RPMI7951 (cell line): ENCODE measurements around the gene SOX2. TPM values are rescaled to one million over a fixed set of nuclear protein-coding genes. Genes with fewer than 3 reads are reported as not detected.
A peak's percentile ranks its signal among the peaks of the same experiment; 100 is the strongest.

ENCODE experiments used
- DNase-seq: peaks from one replicate; pipeline ENCODE4 v3.0.0-alpha.2; 2012; ENCODE audit warnings: low read depth
- total RNA-seq: library from RNA; depleted of rRNA; stranded (reverse); fragments of >200 nt; shearing (Covaris generic); gene quantifications from 2 replicates; pipeline ENCODE4 v1.2.3, GENCODE V29; 2014

Gene SOX2
- total RNA-seq, 1 experiment from 2014 or later, result 0.96 TPM

- no peak for DNase-seq
Observed at GRCh38 chr3:181722766-181723425, 11.2 kb downstream of the SOX2 start.

- DNase-seq, result no peak
Observed at GRCh38 chr3:181723625-181724191, 12.0 kb downstream of the SOX2 start.

DNA sequence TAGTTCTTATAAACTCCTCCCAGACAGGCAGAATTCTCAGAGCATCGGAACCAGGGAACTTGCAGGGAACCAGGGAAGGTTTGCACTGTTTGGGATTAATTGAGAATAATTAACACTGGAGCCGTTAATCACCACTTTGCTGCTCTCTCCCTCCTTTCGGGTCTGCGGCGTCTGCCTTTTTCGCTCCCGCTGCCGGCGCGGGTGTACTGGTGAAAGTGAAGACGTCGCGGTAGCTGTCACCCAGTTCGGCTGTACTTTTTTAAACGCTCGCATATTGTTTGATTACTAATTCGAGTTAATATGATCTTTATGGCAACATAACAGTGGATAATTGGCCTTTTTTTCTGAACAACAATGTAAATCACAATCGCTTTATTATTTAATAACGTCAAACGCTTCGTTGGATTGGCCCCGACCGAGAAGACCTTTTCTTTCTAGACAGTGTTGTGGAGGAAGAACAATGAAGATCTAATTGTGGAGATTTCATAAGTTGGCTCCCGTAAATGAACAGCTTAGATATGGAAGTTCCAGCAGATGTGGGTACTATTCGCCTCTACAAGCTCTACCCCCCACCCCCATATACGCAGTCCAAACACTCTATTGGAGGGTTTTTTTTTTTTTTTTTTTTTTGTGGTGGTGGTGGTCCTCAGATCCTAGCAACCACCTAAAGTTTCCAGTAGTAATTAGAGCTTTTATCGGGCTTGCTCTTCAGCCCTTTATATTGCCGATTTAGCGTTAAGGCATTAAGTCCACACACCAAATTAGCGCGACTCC, 12.7 kb downstream of the SOX2 start:
- DNase-seq, result no peak

DNA sequence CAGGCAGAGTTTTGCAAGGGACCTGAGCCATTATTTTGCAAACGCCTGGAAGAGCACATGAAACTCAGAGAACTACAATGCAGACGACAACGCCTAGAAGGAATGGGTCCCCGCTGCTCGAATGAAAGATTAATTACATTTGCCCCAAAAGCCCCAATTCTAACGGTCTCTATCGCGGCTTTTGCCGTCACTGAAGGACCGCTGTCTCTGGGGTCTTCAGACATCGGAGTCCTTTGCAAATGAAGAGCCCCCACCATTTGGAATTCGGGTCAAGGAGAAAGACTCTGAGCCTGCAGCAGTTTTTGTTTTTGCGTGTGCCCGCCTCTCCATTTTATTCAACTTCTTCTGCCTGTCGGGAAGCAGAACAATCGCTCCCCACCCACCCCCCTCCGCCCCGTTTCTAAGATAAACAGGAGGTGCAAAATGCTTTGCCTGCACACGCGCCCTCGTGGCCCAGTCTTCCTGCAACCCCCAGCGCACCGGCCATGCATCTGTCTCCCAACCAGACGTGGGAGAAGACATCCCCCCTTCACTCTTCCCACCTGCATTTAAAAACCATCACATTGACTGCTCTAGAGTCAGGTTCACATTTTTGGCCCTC, 13.5 kb downstream of the SOX2 start:
- DNase-seq, result no peak

GRCh38 chr3:181725830-181726229, 14.1 kb downstream of the SOX2 start:
- DNase-seq, result no peak

GRCh38 chr3:181726351-181727330, 14.9 kb downstream of the SOX2 start:
- DNase-seq, result no peak

DNA sequence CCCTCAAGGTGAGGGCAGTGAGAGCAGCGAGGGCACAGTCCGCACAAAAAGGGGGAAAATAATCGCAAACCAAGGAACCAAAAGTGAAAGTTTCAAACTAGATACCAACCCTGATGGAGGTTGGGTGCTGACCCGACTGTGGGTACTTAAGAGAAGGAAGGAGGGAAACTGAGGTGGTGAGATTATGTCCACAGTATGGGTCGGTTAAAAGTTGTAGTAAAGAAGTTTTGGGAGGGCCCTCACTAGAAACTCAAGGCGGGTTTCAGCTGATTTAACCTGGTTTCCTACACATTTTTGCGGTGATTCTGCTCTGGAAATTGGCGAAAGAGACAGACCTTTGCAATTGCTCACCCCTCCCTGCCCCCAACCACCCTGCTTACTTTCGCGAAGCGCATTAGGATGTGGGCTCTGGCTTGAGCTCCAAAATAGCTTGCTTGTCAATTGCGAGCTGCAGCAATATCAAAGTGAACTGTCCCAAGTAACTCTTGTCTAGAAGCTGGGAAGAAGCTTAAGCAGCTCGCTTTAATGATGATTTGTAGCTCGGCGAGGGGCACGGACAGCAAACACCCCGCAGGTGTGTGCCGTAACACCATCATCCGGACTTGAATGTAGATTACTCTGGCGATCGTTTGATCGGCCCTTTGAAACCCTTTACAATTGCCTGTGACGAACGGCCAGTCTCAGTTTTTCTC, 15.8 kb downstream of the SOX2 start:
- DNase-seq, result no peak

GRCh38 chr3:181728470-181729340, 17.0 kb downstream of the SOX2 start:
- no peak for DNase-seq

GRCh38 chr3:181729341-181729869, 17.7 kb downstream of the SOX2 start:
- no peak for DNase-seq

- no peak for DNase-seq
Observed at GRCh38 chr3:181730316-181730715, 18.6 kb downstream of the SOX2 start.

- no peak for DNase-seq
Observed at GRCh38 chr3:181730934-181731333, 19.2 kb downstream of the SOX2 start.

DNA sequence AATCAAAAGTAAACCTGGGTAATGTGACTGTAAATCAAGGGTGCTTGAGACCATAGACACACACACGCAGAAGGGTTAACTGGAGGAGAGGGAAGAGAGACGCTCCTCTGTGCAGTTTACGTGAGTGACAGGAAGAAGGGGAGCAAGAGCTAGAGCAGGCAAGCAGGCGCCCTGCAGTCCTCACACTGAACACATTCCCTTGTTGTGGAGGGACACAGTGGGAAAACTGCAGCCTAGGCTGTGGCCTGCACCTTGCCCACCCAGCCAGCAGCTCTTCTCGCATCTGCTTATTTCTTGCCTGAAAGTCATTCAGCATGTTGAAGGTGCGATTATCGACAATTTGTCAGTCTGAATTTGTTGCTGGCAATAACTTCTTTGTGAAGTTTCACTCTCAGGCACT, 24.2 kb downstream of the SOX2 start:
- DNase-seq, result no peak

DNA sequence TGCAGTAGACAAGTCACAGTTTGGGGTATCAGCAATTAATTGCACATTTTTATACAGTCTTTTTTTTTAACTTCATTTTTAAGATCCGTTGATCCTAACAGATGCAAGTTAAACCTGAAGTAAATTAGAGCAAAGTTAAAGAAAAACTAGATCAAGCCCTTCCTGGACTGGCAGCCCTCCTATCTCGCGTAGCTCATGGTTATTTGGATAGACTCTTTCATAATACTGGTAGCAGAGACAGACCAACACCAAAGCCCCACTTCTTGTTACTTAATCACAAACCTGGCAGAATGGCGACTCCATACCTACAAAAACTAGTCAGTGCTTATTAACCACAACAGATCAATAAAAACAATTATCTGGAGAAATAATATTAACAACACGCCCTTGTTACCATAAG, 26.8 kb downstream of the SOX2 start:
- no peak for DNase-seq

DNA sequence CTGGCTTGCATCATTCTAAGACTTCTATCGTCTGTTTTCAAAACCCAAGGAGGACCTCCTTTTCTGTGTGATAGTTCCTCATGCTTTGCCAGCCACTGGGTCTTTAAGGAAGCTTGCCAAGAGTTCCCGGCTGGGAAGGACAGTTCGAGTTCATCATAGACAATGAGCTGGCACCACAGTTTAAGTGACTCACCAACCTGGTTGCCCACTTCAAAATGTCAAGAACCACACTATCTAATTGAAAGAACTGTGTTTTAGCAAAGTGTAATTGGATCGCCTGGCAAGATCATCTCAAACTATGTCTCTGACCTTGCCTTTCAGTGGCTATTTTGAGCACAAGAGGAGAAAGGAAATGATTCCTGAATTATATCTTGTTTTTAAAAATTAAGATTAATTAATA, 27.9 kb downstream of the SOX2 start:
- no peak for DNase-seq

DNA sequence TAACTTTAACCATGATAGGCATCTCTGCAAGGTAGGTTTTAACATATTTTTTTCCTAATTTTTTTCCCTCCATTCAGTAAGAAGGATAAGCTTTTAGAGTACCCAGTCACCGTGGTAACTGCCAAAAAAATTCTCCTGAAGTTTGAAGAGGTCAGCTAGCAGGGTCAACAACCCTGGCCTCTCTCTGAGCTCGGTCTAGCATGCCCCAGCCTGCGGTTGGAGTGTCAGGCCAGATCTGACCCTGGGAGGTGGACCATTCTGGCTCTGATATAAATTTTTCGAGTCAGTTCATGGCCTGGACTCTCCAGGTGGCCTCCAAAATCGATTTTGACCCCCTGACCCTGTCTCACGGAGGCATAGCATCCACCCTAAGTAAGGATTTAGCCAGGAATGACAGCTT, 29.7 kb downstream of the SOX2 start:
- no peak for DNase-seq

DNA sequence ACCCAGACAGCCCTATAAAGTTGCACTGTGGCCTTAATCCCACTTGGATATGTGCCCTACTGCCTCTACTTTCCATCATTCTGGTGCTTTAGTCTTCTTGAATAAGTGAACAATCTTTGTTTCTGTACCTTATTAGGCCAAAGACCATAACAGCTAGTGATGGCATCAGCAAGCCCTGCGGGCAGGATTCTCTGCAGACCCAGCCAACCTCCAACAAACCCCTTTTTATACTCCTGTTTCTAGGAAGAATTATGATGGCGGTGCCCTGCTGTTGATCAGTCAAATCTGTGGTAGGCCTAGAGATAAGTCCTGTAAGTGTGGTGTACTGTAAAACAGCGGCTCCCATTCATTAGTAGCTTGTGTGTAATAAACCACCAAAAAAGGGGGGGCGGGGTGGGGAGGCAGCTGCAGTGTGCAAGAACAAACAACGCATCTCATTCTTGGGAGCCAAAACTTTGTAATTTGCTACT, 40.5 kb downstream of the SOX2 start:
- peak; percentile 65 for DNase-seq

DNA sequence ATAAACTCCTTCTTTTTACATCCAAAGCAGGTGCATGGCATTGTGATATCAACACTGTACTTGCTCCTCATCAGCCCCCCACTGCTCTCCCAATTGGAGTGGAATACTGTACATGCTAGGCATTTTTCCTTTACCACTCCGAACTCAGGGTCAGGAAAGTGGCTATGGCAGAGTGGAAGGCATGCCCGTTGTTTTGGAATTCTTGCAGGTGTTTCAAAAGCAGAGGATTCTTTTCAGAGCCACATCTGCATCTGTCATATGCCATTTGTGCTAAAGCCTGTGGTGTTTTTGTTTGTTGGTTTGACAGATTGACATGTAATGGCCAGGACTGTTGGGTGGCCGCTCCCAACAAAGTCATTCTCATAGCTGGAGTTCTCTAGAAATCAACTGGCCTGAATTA, 41.7 kb downstream of the SOX2 start:
- no peak for DNase-seq

GRCh38 chr3:181755959-181756358, 44.2 kb downstream of the SOX2 start:
- no peak for DNase-seq

DNA sequence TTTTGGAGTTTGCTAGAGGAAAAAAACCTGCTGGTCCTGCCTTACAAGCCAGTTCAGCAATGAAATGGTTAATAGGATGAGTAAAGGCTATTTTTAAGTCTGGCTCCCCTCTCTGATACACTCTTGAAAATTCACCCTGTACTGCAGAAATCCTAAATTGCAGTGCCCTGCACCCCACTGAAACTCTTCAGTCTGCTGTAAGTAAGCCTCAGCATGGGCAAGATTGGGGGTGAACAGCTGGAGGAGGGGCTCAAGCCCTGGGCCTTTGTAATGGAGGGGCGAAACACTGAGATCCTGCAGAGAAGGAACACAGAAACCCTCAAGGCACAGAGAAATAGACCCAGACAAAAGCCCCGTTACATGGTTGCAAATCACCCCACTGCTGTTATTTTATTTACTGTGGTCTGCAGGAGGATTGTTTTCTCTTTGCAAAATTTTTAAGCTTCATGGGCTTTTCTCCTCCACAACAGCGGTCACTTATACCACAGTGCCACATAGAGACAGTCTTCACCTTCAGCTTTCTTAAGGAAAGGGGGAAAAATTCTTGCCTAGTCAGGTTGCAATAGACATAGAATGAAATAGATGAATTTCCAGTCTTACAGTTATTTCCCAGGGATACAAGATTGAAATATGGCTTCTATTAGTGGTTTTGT, 45.0 kb downstream of the SOX2 start:
- no peak for DNase-seq
